Heart right ventricle (tissue), 16 donors: ENCODE results near the gene SAMD11. TPM values are rescaled to one million over a fixed set of nuclear protein-coding genes. Genes with fewer than 3 reads are reported as not detected.

Source experiments
- ATAC-seq, 8 donors: fragments of 200-7000 bp; cut with Tn5 transposase; one replicate each; pipeline ENCODE4 v1.9.1; 2020; ENCODE audit warnings: mild to moderate bottlenecking in 8 of 8, moderate library complexity in 8 of 8, moderate number of reproducible peaks in 1 of 8
- DNase-seq, 2 donors: peaks; one replicate each; pipeline ENCODE4 v3.0.0-alpha.2; 2020
- H3K27ac ChIP-seq, 10 donors: fragments of 200-600 bp; sonication (generic) in 2 of 10; one replicate each; pipeline versions ENCODE4 v1.5.0 to v1.8.0; 2020 to 2022; ENCODE audit warnings: mild to moderate bottlenecking in 3 of 10
- H3K27me3 ChIP-seq, 7 donors: fragments of 200-600 bp; one replicate each; pipeline ENCODE4 v1.8.0; 2021 to 2022; ENCODE audit warnings: mild to moderate bottlenecking in 2 of 7
- H3K36me3 ChIP-seq, 9 donors: fragments of 200-600 bp; sonication (generic) in 1 of 9; one replicate each; pipeline versions ENCODE4 v1.5.0 to v1.8.0; 2020 to 2022; ENCODE audit warnings: mild to moderate bottlenecking in 2 of 9
- H3K4me1 ChIP-seq, 9 donors: fragments of 200-600 bp; sonication (generic) in 1 of 9; one replicate each; pipeline versions ENCODE4 v1.5.0 to v1.8.0; 2020 to 2022; ENCODE audit warnings: mild to moderate bottlenecking in 4 of 9
- H3K4me3 ChIP-seq, 10 donors: fragments of 200-600 bp; sonication (generic) in 2 of 10; one replicate each; pipeline versions ENCODE4 v1.5.0 to v1.8.0; 2020 to 2022; ENCODE audit warnings: mild to moderate bottlenecking in 7 of 10, moderate library complexity in 2 of 10
- H3K9me3 ChIP-seq, 11 donors: fragments of 200-600 bp in 10 of 11; sonication (generic) in 2 of 11; one replicate each; pipeline versions ENCODE4 v1.5.0 to v1.8.0; 2013 to 2022; ENCODE audit warnings: mild to moderate bottlenecking in 2 of 11, control low read depth in 1 of 11, moderate library complexity in 1 of 11
- WGBS, 2 donors: extraction: QIAGEN DNeasy Blood & Tissue Kit; methylation state at CpG; one replicate each; pipeline ENCODE4 v1.1.7; 2013; ENCODE audit warnings: inconsistent platforms in 1 of 2; 5-methylcytosine and 5-hydroxymethylcytosine counted together
- intact Hi-C, 10 donors: fragments of 100-400 bp; cut with DNase I; formaldehyde crosslinking; loops; one replicate each; pipeline versions ENCODE4 v1.11.1 to v1.14.2; 2022
- polyA plus RNA-seq, 2 donors: library from polyadenylated mRNA; stranded (reverse); fragments of 200-250 nt; gene quantifications; one replicate each; pipeline ENCODE4 v1.2.3, GENCODE V29; 2013
- total RNA-seq, 10 donors: library from RNA; stranded (reverse); fragmentation: NEBNext Ultra II Directional in 3 of 10; extraction: Animal tissue kit (Norgen Biotek cat#: 25700) in 3 of 10; gene quantifications; one replicate each; pipeline versions ENCODE4 v1.2.1 to v1.2.4, GENCODE V29; 2021 to 2023
- TF ChIP-seq, protein P1 (sequence below), 9 donors: fragments of 200-600 bp; sonication (generic) in 2 of 9; IDR thresholded peaks; one replicate each; pipeline versions ENCODE4 v1.5.0 to v1.8.0; 2021 to 2022; ENCODE audit warnings: antibody characterized with exemption in 9 of 9, mild to moderate bottlenecking in 5 of 9, moderate library complexity in 1 of 9
- donor health status: Arrhythmogenic right ventricular cardiomyopathy.
- donor health status: ischemic (EF 13 %, LVEDD 7.1; RV severe dilation, severe dysfunction).
- donor health status: healthy with polysubstance abuse.
- donor health status: DM: no; HTN: yes; CAD: no.
- donor health status: DM: no; HTN: no; CAD: no.
- donor health status: ischemic (EF 25% LVEDD 6.9; RV normal size, moderate dysfunction).
- donor health status: ischemic (EF 25% LVEDD 5.7; RV mildly dilated, moderate dysfunction).
- donor health status: healthy.
- donor health status: DM: yes; HTN: yes; CAD: no.
- donor health status: Ischemic cardiomyopathy.
- donor health status: ischemic (EF 35%, LVEDD 5.7; RV mildly dilated, moderate dysfunction).
- donor health status: nonischemic (EF 11% LVEDD 7.7; RV severe dilation, severe dysfunction).
- donor health status: DM: yes; HTN: yes; CAD: no.
- donor health status: PGD.
- donor health status: ischemic (EF 29% LVEDD 5.4; RV normal size, mild dysfunction).
- donor health status: nonischemic (EF 23%, LVEDD 6.1; RV moderate dilation, normal function).

SAMD11 gene
- total and polyA plus RNA-seq, 12 donors = 0.87 to 2.4 (median 1.3) TPM

GRCh38 chr1:970242-970972 is 46.7 kb downstream of the SAMD11 start:
- no peaks in the 10 kb centered on the region for H3K9me3 ChIP-seq
- H3K27ac ChIP-seq = no peak overlapping the region
- DNase-seq (no peak), ATAC-seq (peak in 1 of 8 donors; percentile 0)
- intact Hi-C loops = no loop called here
- H3K27me3 ChIP-seq = peaks cover 14 to 81% (median 67%) of the 10 kb centered on the region in 7 donors
- no peak overlapping the region for H3K4me3 ChIP-seq
- TF ChIP-seq, protein P1, sequence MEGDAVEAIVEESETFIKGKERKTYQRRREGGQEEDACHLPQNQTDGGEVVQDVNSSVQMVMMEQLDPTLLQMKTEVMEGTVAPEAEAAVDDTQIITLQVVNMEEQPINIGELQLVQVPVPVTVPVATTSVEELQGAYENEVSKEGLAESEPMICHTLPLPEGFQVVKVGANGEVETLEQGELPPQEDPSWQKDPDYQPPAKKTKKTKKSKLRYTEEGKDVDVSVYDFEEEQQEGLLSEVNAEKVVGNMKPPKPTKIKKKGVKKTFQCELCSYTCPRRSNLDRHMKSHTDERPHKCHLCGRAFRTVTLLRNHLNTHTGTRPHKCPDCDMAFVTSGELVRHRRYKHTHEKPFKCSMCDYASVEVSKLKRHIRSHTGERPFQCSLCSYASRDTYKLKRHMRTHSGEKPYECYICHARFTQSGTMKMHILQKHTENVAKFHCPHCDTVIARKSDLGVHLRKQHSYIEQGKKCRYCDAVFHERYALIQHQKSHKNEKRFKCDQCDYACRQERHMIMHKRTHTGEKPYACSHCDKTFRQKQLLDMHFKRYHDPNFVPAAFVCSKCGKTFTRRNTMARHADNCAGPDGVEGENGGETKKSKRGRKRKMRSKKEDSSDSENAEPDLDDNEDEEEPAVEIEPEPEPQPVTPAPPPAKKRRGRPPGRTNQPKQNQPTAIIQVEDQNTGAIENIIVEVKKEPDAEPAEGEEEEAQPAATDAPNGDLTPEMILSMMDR (IDR thresholded peaks at IDR 0.05) = no peak
- 12 to 14% methylated on average over 32 to 33 of the region's 33 CpGs for WGBS, 2 donors
- H3K4me1 ChIP-seq = peaks cover 3 to 40% (median 15%) of the 10 kb centered on the region in 9 donors
- no peaks in the 10 kb centered on the region for H3K36me3 ChIP-seq

- ATAC-seq = peak in 2 of 8 donors; percentile 0 to 4
Observed at GRCh38 chr1:970973-971730, 47.4 kb downstream of the SAMD11 start.

DNA sequence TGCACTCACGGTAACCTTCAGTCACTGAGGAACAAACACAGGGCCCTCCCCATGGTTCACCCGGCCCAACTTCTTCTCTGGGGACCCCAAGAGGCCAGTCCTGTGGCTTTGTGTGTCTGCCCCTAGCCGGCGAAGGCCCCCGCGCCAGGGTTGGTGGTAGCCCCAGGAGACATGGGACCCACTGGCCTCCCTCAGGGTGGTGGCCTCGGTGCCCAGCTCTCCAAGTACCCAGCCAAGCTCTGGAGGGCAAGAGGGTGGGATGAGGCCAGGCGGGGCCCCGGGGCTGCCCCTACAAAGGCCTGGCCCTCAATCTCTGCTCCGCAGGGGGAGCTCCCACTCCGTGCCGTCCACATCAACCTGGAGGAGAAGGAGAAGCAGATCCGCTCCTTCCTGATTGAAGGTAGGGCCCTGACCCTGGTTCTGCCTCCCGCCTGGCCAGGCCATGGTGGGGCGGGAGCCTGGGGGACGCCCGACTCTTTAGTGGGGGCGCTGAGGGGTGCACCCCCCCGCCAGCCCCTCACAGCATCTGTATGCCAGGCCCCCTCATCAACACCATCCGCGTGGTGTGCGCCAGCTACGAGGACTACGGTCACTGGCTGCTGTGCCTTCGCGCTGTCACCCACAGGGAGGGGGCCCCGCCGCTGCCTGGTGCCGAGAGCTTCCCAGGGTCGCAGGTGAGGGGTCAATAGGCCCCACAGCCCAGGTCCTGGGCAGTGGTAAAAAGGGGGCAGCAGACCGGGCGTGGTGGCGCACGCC is 48.2 kb downstream of the SAMD11 start:
- no peak for DNase-seq
- Histone ChIP-seq H3K27ac (no peak overlapping the region), H3K9me3 (no peaks in the 10 kb centered on the region), H3K36me3 (no peaks in the 10 kb centered on the region), H3K4me3 (no peak overlapping the region), H3K27me3 (peaks cover 14 to 91% (median 78%) of the 10 kb centered on the region in 7 donors), H3K4me1 (peaks cover 3 to 41% (median 12%) of the 10 kb centered on the region in 9 donors)
- TF ChIP-seq, protein P1 (IDR thresholded peaks at IDR 0.05) = no peak
- peak in 3 of 8 donors; percentile 0 to 5 (median 1) for ATAC-seq
- intact Hi-C loops = loop anchor here in 1 of 10 donors (1.0 kb wide), 1 partner anchor 30 kb away; no protein-coding TSS in a partner anchor
- 79% methylated on average over 34 of the region's 34 CpGs for WGBS, 2 donors

More at GRCh38 chr1:970973-971730, 47.4 kb downstream of the SAMD11 start:
- peaks cover 14 to 88% (median 75%) of the 10 kb centered on the region in 7 donors for H3K27me3 ChIP-seq
- H3K4me3 ChIP-seq = no peak overlapping the region
- H3K36me3 ChIP-seq = no peaks in the 10 kb centered on the region
- no peak for DNase-seq
- 35 to 41% methylated on average over 41 to 42 of the region's 42 CpGs for whole genome bisulfite sequencing, 2 donors
- TF ChIP-seq, protein P1 (IDR thresholded peaks at IDR 0.05) = no peak
- intact Hi-C loops = no loop called here
- no peaks in the 10 kb centered on the region for H3K9me3 ChIP-seq
- H3K4me1 ChIP-seq = peaks cover 3 to 45% (median 17%) of the 10 kb centered on the region in 9 donors
- no peak overlapping the region for H3K27ac ChIP-seq
